HG02943 (cell line): Measurements from ENCODE around the gene EXT2.
A peak's percentile ranks its signal among the peaks of the same experiment; 100 is the strongest.

Source experiments
- ATAC-seq: cut with Tn5 transposase; IDR thresholded peaks from one replicate; pipeline ENCODE4 v1.9.1; 2021; ENCODE audit warnings: mild to moderate bottlenecking, low read depth, moderate library complexity; ENCODE audit not compliant: unreplicated experiment

The EXT2 gene

DNA sequence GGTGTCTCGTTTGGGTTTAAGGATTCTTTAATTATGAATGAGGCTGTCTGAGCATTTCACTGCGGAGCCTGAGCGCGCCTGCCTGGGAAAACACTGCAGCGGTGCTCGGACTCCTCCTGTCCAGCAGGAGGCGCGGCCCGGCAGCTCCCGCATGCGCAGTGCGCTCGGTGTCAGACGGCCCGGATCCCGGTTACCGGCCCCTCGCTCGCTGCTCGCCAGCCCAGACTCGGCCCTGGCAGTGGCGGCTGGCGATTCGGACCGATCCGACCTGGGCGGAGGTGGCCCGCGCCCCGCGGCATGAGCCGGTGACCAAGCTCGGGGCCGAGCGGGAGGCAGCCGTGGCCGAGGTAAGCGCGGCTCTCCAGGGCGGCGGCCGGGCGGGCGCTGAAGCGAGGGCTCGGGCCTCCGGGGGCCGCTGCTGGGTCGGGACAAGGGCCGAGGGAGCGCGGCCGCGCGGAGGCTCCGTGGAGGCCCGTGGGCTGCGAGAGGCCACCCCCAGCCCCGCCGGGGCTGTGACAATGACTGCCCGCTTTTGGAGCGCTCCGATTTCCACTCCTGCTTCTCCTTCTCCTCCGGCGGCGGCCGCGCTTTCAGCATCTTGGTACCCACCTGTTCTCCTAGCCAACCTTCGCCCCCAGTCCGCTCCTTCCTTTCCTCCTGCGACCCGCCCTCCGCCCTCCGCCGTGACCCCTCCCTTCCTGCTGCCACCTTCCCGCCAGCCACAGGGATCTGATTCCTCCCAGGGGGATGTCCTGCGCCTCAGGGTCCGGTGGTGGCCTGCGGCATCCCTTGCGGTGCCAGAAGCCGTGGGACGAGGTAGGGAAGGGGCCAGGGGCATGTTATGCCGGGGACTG is at the start of gene EXT2:
Gene EXT2 (plus strand): TSS at position 173 of the 854 bp plus-strand sequence. CDS start 12,035 bp downstream, outside the sequence.
- ATAC-seq = peak; percentile 91

DNA sequence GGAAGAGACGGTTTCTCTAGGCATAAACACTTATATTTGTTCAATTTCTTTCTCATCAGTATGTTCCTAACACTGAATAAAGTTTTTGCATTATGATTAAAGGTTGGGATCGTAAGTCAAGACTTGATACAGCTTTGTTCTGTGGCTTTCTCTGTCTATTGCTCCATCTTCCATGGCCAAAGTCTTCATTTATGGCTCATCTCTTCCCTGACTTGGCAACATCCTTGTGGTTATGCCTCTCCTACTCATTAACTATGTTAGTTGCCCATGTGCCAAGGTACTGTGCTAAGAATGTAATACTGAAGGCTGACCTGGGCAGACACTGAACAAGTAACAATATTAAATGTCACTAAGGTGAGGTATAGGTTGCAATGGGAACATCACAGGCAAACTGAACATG is 49.3 kb upstream of the EXT2 start:
- ATAC-seq = no peak

DNA sequence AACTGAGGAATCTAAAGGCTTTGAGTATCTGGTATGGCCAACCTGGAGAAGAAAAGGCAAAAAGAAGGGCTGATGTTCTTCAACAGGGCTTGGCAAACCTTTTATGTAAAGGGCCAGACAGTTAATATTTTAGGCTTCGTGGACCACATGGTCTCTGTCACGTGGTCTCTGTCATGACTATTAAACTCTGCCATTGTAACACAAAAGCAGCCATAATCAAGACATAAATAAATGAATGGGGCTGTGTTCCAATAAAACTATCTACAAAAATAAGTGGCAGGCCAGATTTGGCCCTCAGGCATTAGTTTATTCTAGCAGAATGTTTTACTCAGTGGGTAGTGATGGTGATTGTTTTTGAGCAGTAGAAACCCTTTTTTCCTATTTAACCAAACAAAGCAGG is 48.2 kb upstream of the EXT2 start:
- no peak for ATAC-seq

DNA sequence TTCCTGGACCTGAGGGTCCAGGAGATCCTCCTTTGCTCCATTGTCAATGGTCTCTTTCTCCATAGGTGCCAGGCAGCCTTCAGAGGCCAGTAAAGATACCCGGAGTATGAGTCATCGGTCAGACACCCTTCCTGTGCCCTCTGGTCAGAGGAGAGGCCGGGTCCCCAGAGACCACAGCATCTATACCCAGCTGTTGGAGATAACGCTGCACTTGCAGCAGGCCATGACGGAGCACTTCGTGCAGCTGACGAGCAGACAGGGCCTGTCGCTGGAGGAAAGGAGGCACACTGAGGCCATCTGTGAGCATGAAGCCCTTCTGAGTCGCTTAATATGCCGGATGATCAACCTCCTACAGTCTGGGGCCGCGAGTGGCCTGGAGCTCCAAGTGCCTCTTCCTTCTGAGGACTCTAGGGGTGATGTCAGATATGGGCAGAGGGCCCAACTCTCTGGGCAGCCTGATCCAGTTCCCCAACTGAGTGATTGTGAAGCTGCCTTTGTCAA is 47.5 kb upstream of the EXT2 start, which contains the start of gene ACCSL:
Gene ACCSL (plus strand): TSS at position 51 of the 501 bp plus-strand sequence. CDS start 56 bp downstream, at position 107.
- no peak for ATAC-seq

DNA sequence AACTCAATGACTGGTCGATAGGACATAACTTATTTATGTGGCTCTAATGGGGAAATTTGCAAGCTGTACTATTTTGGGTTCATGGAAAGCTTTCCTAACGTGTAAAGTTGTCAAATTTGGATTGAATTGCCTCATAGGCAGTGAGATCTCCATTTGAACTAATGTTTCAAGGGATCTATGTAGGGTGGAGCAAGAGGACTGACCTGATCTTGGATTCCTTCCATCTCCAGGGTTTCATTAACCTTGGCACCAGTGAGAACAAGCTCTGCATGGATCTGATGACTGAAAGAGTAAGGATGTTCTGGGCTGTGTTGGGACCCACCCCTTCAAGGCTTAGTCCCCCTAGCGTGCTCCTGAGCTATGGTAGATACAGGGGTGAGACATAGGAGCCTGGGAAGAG is 45.6 kb upstream of the EXT2 start:
- no peak for ATAC-seq

DNA sequence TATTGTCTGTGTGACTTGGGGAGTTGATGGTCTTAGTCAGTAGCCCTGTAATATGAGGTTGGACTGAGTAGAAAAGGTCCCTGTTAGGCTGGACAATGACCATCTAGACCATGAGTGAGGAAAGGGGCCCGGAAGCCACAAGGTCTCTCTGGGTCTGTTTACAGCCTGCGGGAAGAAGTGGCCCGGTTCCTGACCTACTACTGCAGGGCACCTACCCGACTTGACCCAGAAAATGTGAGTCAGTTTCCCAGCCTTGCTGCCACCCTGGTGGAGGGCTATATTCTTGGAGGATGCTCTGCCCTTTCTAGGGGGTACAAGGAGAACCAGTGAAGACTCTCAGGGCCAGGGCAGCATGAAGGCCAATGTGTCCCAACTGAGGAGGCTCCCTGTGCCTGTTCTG is 44.3 kb upstream of the EXT2 start:
- no peak for ATAC-seq

DNA sequence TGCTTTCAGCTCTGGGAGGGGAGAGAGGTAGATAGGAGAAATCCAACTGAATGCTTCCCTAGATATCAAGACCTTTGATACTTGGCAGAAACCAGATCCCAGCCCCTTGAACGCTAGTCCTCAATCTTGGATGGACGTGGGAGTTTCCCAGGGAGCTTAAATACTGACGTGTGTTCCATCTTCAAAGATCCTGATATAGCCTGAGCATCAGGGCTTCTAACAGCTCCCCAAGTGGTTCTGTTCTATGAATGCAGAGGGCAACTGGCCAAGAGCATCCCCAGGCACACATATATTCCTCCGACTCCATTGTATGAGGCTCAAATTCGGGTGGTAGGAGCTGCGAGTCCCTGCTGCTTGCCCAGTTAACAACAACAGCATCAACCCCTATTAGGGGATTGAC is 38.1 kb upstream of the EXT2 start:
- ATAC-seq = no peak

DNA sequence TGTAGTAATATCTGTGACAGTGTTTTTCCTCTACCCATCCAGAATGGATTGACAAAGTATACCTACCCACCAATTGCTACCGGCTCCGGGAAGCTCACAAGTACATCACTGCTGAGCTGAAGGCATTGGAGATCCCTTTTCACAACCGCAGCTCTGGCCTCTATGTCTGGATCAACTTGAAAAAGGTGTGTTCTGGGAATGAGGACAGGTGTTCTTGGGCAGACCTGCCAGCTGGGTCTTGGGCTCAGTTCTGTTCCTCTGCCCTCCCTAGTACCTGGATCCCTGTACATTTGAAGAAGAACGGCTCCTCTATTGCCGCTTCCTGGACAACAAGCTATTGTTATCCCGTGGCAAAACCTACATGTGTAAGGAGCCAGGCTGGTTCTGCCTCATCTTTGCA is 37.2 kb upstream of the EXT2 start:
- ATAC-seq = no peak

DNA sequence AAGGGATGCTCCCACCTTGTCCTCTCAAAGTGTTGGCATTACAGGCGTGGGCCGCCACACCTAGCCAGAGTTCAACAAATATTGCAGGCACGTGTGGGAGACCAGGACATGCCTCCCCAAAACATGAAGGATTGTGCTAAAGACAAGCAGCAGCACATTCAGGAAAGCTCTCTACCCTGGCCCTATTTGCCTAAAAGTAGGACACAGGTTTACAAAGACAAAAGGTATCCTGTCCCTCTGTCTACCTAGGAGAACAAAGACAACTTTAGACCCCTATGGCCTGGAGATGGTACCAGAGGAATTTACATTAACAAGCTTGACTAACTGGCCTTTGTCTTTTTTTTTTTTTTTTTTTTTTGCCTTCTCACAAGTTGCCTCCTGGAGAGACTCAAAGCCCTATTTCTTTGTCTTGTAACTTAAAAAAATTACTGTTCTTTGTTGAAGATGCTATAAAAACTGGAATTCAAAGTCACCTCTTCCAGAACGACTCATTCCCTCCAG is 30.3 kb upstream of the EXT2 start:
- ATAC-seq = no peak

DNA sequence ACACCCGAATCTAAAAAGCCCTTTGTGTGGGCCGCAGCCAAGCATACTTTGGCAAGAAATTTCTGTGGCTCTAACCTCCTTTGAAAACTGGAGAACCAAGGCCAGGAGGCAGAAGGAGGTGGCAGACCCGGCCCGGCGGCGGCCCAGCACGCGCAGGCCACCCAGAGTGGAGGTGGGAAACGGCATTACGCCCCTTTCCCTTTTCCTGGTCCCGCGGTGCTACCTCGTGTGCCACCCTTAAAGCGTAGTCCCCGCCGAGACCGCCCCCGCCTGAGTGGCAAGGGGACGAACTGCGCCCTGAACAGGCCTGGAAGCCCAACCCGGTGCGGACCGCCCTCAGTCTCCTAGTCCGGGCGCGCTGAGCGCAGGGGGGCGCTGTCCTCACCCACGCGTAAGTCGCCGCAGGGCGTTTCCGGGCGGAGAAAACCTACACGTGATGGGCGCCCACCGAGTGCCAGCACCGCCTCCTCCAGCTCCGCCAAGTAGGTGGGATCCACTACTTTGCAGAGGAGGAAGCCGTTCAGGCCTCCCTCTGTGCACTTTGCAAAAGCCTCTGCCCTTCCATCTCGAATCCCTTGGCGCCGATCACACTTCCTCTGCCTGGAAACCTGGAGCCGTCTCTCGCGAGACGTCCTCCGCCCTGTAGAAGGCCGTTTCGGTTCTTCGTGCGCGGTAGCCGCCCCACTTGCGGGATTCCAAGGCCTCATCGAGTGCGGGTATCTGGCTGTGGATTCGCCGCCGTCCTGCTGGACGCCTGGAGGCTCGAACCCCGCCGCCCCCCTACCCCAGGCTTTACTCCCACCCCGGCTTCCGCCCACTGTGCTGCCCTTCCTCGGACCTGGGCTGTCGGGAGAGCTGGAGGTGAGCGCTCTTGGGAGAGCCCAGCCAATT is 29.4 kb upstream of the EXT2 start, which contains the start of gene ACCS:
Gene ACCS (plus strand): TSS at position 430 of the 891 bp plus-strand sequence. CDS start 1,358 bp downstream, outside the sequence.
- ATAC-seq = peak; percentile 97

DNA sequence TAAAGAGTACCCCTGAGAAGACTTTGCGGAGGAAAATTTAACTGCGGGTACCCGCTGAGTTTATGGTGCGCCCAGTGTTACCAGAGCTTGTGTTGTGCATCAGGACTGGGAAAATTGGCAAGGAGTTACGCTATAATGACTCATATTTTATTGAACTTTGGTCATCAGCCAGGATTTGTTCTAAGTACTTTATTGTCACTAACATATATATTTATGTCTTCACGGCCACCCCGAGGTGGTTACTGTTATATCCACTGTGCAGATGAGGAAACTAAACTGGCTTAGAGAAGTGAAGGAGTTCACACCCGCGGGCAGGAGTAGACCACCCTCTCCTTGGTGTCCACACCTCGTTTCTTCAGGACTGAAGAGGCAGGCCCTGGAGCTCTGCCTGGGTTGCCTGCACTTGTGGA is 28.7 kb upstream of the EXT2 start:
- ATAC-seq = no peak

DNA sequence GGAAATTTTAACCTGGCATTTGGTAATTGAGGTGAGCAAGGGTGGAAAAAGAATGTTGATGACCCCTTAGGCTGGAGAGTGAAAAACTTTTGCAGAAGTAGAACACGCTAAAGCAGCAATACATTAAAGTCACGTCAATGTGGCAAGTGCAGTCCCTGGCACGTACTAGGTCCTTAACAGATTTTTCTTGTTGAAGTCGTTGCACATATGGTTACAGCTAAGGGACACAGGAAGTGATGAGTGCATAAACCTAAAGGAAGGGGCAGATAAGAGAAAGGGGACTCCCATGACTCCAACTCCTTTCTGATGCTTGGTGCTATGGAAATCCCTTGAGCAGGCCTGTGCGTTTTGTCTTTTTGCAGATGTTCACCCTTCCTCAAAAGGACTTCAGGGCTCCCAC is 28.2 kb upstream of the EXT2 start:
- ATAC-seq = no peak

DNA sequence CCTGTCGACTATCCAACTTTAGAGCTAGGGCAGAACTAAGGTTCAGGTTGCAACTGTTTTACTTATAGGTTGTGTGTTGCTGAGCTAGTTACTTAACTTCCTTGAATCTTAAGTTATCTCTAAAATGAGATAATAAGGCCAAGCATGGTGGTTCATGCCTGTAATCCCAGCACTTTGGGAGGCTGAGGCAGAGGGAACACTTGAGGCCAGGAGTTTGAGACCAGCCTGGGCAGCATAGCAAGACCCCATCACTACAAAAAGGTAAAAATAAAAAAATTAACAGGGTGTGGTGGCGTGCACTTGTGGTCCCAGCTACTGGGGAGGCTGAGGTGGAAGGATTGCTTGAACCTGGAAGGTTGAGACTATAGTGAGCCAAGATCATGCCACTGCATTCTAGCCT is 27.3 kb upstream of the EXT2 start:
- no peak for ATAC-seq

DNA sequence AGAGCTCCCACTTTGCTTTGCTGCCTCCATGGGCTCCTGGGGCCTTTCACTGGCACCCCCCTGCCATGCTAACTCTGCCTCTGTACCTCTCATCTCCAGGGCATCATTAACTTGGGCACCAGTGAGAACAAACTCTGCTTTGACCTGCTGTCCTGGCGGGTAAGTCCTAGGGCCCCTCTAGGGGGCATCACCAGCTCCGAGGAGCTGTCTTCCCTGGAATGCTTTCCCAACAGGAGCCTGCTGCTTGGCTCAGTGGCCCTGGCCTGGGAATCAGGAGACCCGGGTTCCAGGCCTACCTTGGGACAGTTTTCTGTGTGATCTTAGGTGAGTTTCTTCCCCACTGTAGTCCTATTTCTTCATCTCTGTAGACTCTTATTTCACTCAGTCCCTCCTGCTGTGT is 24.3 kb upstream of the EXT2 start:
- ATAC-seq = no peak

DNA sequence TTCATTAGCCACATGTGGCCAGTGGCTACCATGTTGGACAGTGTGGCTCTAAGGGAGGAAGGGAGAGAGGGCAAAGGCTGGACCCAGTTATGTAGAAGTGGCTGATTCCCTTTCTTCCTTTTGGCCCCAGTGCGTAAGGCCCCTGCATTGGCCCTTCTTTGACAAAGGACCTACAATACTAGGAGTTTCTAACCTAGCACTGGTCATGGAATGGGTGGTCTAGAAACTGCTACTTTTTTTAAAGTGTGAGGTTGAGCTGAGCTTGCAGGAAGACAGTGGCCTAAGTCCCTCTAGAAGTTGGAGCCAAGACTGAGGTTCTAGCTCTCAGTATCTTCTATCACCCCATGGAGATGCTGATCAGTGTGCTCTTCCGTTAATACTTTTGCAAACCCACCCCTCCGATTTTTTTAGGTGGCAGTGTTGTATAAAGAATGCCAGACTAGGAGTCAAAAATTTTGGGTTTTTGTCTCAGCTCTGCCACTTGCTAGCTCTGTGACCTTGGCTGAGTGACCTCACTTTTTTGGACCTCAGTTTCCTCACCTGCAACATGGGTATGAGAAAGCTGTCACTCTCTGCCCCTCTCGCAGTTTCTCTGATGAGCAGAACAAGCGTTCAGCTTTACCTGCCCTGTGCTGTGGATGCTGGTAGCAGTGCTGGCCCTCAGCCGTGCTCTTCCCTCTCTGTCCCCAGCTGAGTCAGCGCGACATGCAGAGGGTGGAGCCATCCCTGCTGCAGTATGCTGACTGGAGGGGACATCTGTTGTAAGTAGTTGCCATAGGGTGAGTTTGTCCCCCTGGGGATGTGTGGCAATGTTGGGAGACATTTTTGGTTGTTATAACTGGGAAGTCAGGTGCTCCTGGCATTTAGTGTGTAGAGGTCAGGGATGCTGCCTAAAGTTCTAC is 22.5 kb upstream of the EXT2 start:
- ATAC-seq = no peak

DNA sequence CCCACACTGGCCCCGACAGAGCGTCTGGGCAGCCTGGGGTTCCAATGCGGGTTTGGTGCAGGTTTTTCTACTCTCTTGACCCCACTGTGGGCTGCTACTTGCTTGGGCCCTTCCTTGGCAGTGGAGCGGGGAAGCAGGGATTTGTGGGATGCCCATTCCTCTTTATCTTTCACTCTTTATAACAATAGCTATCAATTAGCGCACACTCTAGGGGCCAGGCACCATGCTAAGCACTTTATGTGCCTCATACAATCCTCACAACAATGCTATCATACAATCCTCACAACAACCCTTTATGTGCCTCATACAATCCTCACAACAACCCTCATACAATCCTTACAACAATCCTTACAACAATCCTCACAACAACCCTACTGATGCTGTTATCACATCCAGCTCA is 16.7 kb upstream of the EXT2 start:
- no peak for ATAC-seq

DNA sequence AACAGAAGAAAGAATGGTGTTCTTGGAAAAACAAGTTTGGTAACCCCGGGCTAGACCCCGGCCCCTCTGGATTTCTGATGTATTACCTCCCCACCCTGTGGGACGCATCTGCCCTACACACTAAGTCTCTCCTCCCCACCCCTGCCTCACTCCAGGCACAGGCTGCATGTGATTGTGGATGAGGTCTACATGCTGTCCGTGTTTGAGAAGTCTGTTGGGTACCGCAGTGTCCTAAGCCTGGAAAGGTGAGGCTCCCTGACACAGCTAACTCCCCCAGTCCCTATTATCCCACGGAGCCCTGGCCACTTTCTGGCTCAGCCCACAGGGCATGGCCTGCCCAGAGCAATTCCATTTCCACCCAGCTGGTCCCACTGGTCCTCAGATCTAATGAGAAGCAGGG is 16.1 kb upstream of the EXT2 start:
- ATAC-seq = no peak

DNA sequence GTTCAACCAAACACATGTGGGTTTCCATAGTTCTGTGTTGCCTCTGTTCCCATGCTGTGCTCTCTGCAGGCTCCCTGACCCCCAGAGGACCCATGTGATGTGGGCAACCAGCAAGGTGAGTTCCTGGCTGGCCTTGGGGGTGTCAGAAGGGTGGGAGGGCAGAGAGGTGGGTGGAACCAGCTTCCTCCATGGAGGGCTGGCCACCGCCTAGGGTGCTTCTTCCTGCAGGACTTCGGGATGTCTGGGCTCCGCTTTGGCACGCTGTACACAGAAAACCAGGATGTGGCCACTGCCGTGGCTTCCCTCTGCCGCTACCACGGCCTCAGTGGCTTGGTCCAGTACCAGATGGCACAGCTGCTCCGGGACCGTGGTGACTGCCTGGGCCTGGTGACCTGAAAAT is 14.5 kb upstream of the EXT2 start:
- ATAC-seq = no peak

DNA sequence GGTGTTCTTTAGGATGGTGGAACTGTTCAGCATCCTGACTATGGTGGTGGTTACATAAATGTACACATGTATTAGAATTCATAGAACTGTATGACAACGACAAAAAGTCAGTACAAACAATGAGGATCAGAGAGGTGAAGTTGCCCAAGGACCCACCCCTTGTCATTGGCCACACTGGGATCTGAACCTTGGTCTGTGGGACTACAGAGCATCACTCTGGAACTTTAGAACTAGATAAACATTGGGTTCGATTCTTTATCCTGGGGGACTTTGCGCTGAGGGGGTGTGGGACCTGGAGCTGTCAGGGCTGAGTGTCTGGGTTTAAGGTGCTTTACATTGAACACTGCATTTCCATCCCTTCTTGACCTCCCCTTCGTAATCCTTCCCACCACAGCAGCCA is 12.8 kb upstream of the EXT2 start:
- ATAC-seq = no peak

DNA sequence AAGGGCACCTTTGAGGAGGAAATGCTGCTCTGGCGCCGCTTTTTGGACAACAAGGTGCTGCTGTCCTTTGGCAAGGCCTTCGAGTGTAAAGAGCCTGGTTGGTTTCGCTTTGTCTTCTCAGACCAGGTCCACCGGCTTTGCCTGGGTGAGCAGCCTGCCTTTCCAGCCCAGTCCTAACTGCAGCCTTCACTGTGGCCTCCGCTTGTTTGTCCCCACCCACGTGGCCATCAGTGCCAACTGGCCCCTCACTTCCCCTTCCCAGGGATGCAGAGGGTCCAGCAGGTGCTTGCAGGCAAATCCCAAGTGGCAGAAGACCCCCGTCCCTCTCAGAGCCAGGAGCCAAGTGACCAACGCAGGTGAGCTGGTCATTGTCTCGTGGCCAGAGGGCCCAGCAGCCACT is 12.0 kb upstream of the EXT2 start:
- ATAC-seq = no peak
